ENCODE results near the gene KCTD14. TPM values are rescaled to one million over a fixed set of nuclear protein-coding genes. Genes with fewer than 3 reads are reported as not detected.
"Not testable (repeated sequence)": the region's sequence is repeated elsewhere in the genome, so short reads cannot be mapped to it uniquely, and the experiment has no call there.

The KCTD14 gene
- polyA plus RNA-seq, 2 of the 4 experiments (the other 2 are of a cell fraction) = 2.7 to 3.2 TPM

GRCh38 chr11:78021611-78022010, 1.5 kb downstream of the KCTD14 start:
- ChIA-PET POLR2A (interaction anchor here (0.6 kb wide), 1 partner anchor 432 kb away, joined by 5 read pairs; the partner anchor contains the start of gene AQP11), CTCF (interaction anchor here (0.9 to 3.4 kb wide), 2 partner anchors 15 to 25 kb away, joined by 4 to 21 read pairs; no protein-coding TSS in a partner anchor)
- peaks cover 10% of the 10 kb centered on the region for H3K4me1 ChIP-seq
- H3K27ac ChIP-seq = no peak overlapping the region
- FAIRE-seq (no peak), DNase-seq (ENCODE audit: low read depth in 1 of 2, low spot score in 1 of 2) (no peak), ATAC-seq (no peak)
- H3K9me3 ChIP-seq = no peaks in the 10 kb centered on the region
- 89% methylated on average over 6 of the region's 6 CpGs for WGBS (ENCODE audit: missing lambda C conversion rate)
- TF ChIP-seq TP53 (CRISPR knock-in tag; IDR thresholded peaks at IDR 0.05) = no peak
- no peak for TF ChIP-seq HEYL (CRISPR knock-in tag; IDR thresholded peaks at IDR 0.05)
- no peak for TF ChIP-seq RAD21 (conservative IDR thresholded peaks at IDR 0.05 in 1 of 2, IDR thresholded peaks at IDR 0.05 in 1 of 2)
- TF ChIP-seq NPAS2 (CRISPR knock-in tag; IDR thresholded peaks at IDR 0.05; ENCODE audit: borderline replicate concordance) = no peak
- no peak for TF ChIP-seq POLR2A (IDR thresholded peaks at IDR 0.05; ENCODE audit: low read length)
- no peak for TF ChIP-seq ELK1 (IDR thresholded peaks at IDR 0.05; ENCODE audit: low read depth, low read length)
- no peak for TF ChIP-seq RARB (CRISPR knock-in tag; IDR thresholded peaks at IDR 0.05)
- no peak for TF ChIP-seq SREBF2 (IDR thresholded peaks at IDR 0.05)
- no peak overlapping the region for H3K4me3 ChIP-seq
- no peak overlapping the region for H3K4me2 ChIP-seq

GRCh38 chr11:78020246-78020645, 2.8 kb downstream of the KCTD14 start:
- DNase-seq (ENCODE audit: low read depth in 1 of 2, low spot score in 1 of 2) = peak in 1 of 2 experiments; percentile 13
- ChIA-PET CTCF (interaction anchor here (1.1 to 3.4 kb wide), 2 partner anchors 9 to 26 kb away, joined by 3 to 21 read pairs; no protein-coding TSS in a partner anchor), POLR2A (no interaction called here)
- Histone ChIP-seq H3K9me3 (no peaks in the 10 kb centered on the region), H3K4me2 (0 out of 3 replicates have a peak overlapping the region, but pooled peaks have one; percentile 10), H3K4me1 (peaks cover 10% of the 10 kb centered on the region), H3K4me3 (no peak overlapping the region), H3K27ac (no peak overlapping the region)
- WGBS (ENCODE audit: missing lambda C conversion rate) = 20% methylated on average over 3 of the region's 3 CpGs
- FAIRE-seq = no peak
- peak; percentile 41 to 48; a peak in 3 of 6 replicates for ATAC-seq
- no peak for TF ChIP-seq HOXA7 (CRISPR knock-in tag; IDR thresholded peaks at IDR 0.05)
- TF ChIP-seq TFCP2L1 (CRISPR knock-in tag; IDR thresholded peaks at IDR 0.05) = no peak
- no peak for TF ChIP-seq NR3C1 (IDR thresholded peaks at IDR 0.05)

- no peak overlapping the region for H3K4me3 ChIP-seq
- no peak overlapping the region for H3K27ac ChIP-seq
- DNase-seq (ENCODE audit: low read depth in 1 of 2, low spot score in 1 of 2) (peak in 1 of 2 experiments; percentile 43), FAIRE-seq (no peak), ATAC-seq (peak; percentile 35 to 45; a peak in 4 of 6 replicates)
- ChIA-PET CTCF (interaction anchor here (3.4 kb wide), 1 partner anchor 27 kb away, joined by 21 read pairs; no protein-coding TSS in a partner anchor), POLR2A (no interaction called here)
- 39% methylated on average over 4 of the region's 4 CpGs for WGBS (ENCODE audit: missing lambda C conversion rate)
- H3K4me1 ChIP-seq = peaks cover 10% of the 10 kb centered on the region
- no peaks in the 10 kb centered on the region for H3K9me3 ChIP-seq
- no peak overlapping the region for H3K4me2 ChIP-seq
- TF ChIP-seq FOSL2 (IDR thresholded peaks at IDR 0.05) (no peak), FOSL2 (CRISPR knock-in tag; IDR thresholded peaks at IDR 0.05) (peak; percentile 44; the same call in 1 of the 2 replicates), E2F6 (IDR thresholded peaks at IDR 0.05; ENCODE audit: borderline replicate concordance, low read depth) (no peak)
Observed at GRCh38 chr11:78019808-78020207, 3.3 kb downstream of the KCTD14 start.

- H3K4me2 ChIP-seq = no peak overlapping the region
- CTCF ChIA-PET = interaction anchor here (1.8 kb wide), 1 partner anchor 16 kb away, joined by 6 read pairs; no protein-coding TSS in a partner anchor
- H3K27ac ChIP-seq = no peak overlapping the region
- peaks cover 10% of the 10 kb centered on the region for H3K4me1 ChIP-seq
- POLR2A ChIA-PET = no interaction called here
- WGBS (ENCODE audit: missing lambda C conversion rate) = 100% methylated on average over 1 of the region's 1 CpG
- ATAC-seq = no peak
- TF ChIP-seq SMC3 (IDR thresholded peaks at IDR 0.05) (no peak), CEBPB (IDR thresholded peaks at IDR 0.05) (no peak), EP300 (IDR thresholded peaks at IDR 0.05) (no peak), MAFK (IDR thresholded peaks at IDR 0.05; ENCODE audit: partially characterized antibody) (peak; percentile 44)
- no peak for FAIRE-seq
- no peaks in the 10 kb centered on the region for H3K9me3 ChIP-seq
- H3K4me3 ChIP-seq = no peak overlapping the region
- no peak for DNase-seq (ENCODE audit: low read depth in 1 of 2, low spot score in 1 of 2)
Observed at GRCh38 chr11:78015878-78016277, 7.2 kb downstream of the KCTD14 start.

- ATAC-seq; POLR2A ChIA-PET; H3K4me1 ChIP-seq; H3K9me3 ChIP-seq; H3K4me3 ChIP-seq; H3K4me2 ChIP-seq; DNase-seq (ENCODE audit: low read depth in 1 of 2, low spot score in 1 of 2); H3K27ac ChIP-seq; FAIRE-seq: not testable (repeated sequence)
- WGBS (ENCODE audit: missing lambda C conversion rate) = 47% methylated on average over 6 of the region's 6 CpGs
- CTCF ChIA-PET = interaction anchor here (1.8 to 2.3 kb wide), 2 partner anchors 15 to 31 kb away, joined by 6 to 9 read pairs; no protein-coding TSS in a partner anchor
Observed at GRCh38 chr11:78014937-78015520, 8.0 kb downstream of the KCTD14 start.
